Karpas-422 (cell line): ENCODE results near the gene CNR1. TPM values are rescaled to one million over a fixed set of nuclear protein-coding genes. Genes with fewer than 3 reads are reported as not detected.

ENCODE experiments used
- DNase-seq: peaks from one replicate; pipeline ENCODE4 v3.0.0-alpha.2; 2015
- H2AFZ ChIP-seq: fragments of 200-600 bp; sonication (generic); 2 replicates; pipeline ENCODE4 v1.6.1; 2014; ENCODE audit warnings: antibody characterized with exemption, low read length, mixed read lengths
- H3K27ac ChIP-seq: fragments of 200-600 bp; sonication (generic); 2 replicates; pipeline ENCODE4 v1.5.1; 2014; ENCODE audit warnings: mild to moderate bottlenecking, low read length, moderate library complexity
- H3K27me3 ChIP-seq: fragments of 200-600 bp; sonication (generic); 2 replicates; pipeline ENCODE4 v1.6.1; 2014; ENCODE audit warnings: low read length, mixed read lengths
- H3K36me3 ChIP-seq: fragments of 200-600 bp; sonication (generic); 2 replicates; pipeline ENCODE4 v1.6.1; 2014; ENCODE audit warnings: low read length, mixed read lengths; ENCODE audit not compliant: insufficient read depth
- H3K4me1 ChIP-seq: fragments of 200-600 bp; sonication (generic); 2 replicates; pipeline ENCODE4 v1.6.1; 2014; ENCODE audit warnings: mild to moderate bottlenecking, low read length, mixed read lengths
- H3K4me2 ChIP-seq: fragments of 200-600 bp; sonication (generic); 2 replicates; pipeline ENCODE4 v1.6.1; 2014; ENCODE audit warnings: low read length, low read depth, mild to moderate bottlenecking; ENCODE audit not compliant: poor library complexity, severe bottlenecking
- H3K4me3 ChIP-seq: fragments of 200-600 bp; sonication (generic); 2 replicates; pipeline ENCODE4 v1.5.1; 2014; ENCODE audit warnings: mild to moderate bottlenecking, antibody characterized with exemption, low read length, mixed read lengths
- H3K79me2 ChIP-seq: fragments of 200-600 bp; sonication (generic); 2 replicates; pipeline ENCODE4 v1.6.1; 2014; ENCODE audit warnings: mild to moderate bottlenecking, low read length, mixed read lengths
- H3K9ac ChIP-seq: fragments of 200-600 bp; sonication (generic); 2 replicates; pipeline ENCODE4 v1.6.0; 2014; ENCODE audit warnings: low read length
- H3K9me2 ChIP-seq: fragments of 200-600 bp; sonication (generic), shearing (Covaris generic); replicated peaks from 2 replicates; pipeline ENCODE4 v1.6.0; 2014; ENCODE audit warnings: mild to moderate bottlenecking, low read length, moderate library complexity; ENCODE audit not compliant: insufficient read depth
- H3K9me3 ChIP-seq: fragments of 300-700, 200-600 bp; sonication (generic); 2 replicates; pipeline ENCODE4 v1.6.1; 2014; ENCODE audit warnings: low read length, mixed read lengths
- H4K20me1 ChIP-seq: fragments of 200-600 bp; sonication (generic); 2 replicates; pipeline ENCODE4 v1.6.1; 2014; ENCODE audit warnings: mild to moderate bottlenecking, antibody characterized with exemption, low read length, low read depth; ENCODE audit not compliant: insufficient read depth
- total RNA-seq: library from RNA; depleted of rRNA; stranded (reverse); fragments of >200 nt; shearing (Covaris generic); gene quantifications from 2 replicates; pipeline ENCODE4 v1.2.3, GENCODE V29; 2014; ENCODE audit warnings: low replicate concordance

CNR1 gene
- total RNA-seq, 1 experiment from 2014 or later, result 1.3 TPM

- H3K79me2 ChIP-seq, result no peaks in the 10 kb centered on the region
- no peaks in the 10 kb centered on the region for H3K36me3 ChIP-seq
- no peaks in the 10 kb centered on the region for H4K20me1 ChIP-seq
- no peak overlapping the region for H3K27ac ChIP-seq
- no peaks in the 10 kb centered on the region for H3K9me2 ChIP-seq
- H2AFZ ChIP-seq, result no peak overlapping the region
- no peak overlapping the region for H3K4me3 ChIP-seq
- no peaks in the 10 kb centered on the region for H3K9me3 ChIP-seq
- peaks cover 31% of the 10 kb centered on the region for H3K4me1 ChIP-seq
- no peak overlapping the region for H3K4me2 ChIP-seq
- DNase-seq, result no peak
- no peak overlapping the region for H3K9ac ChIP-seq
- H3K27me3 ChIP-seq, result no peaks in the 10 kb centered on the region
These were observed 2.5 kb downstream of the CNR1 start for GRCh38 chr6:88163616-88164015.

- Histone ChIP-seq H3K9me2 (no peaks in the 10 kb centered on the region), H3K4me3 (no peak overlapping the region), H3K36me3 (no peaks in the 10 kb centered on the region), H3K4me2 (no peak overlapping the region), H4K20me1 (no peaks in the 10 kb centered on the region), H3K4me1 (peaks cover 18% of the 10 kb centered on the region), H3K27ac (no peak overlapping the region), H3K79me2 (no peaks in the 10 kb centered on the region), H3K27me3 (no peaks in the 10 kb centered on the region), H3K9me3 (no peaks in the 10 kb centered on the region), H2AFZ (no peak overlapping the region), H3K9ac (no peak overlapping the region)
- DNase-seq, result no peak
These were observed 4.2 kb downstream of the CNR1 start for GRCh38 chr6:88161940-88162339.

DNA sequence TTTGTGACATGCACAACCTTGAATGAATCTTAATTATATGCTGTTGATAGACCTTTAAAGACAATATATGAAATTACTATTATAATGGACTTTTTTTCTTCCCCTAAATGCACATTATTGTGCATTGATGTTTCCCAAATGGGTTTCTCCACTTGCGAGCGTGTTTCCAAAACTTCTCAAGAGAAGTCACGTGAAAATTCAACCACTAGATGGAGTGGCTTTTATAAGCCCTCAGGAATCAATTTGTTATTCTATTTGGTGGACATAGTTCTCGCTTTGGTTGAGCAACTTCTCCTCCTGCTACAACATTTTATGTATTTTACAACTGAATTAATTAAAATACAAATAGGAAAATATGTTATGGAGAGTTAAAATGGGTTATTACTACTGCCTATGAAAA lies 9.0 kb downstream of the CNR1 start:
- Histone ChIP-seq H3K27me3 (no peaks in the 10 kb centered on the region), H3K27ac (no peak overlapping the region), H3K9me3 (no peaks in the 10 kb centered on the region), H3K79me2 (no peaks in the 10 kb centered on the region), H3K4me1 (no peaks in the 10 kb centered on the region), H3K36me3 (no peaks in the 10 kb centered on the region), H3K4me3 (no peak overlapping the region), H4K20me1 (no peaks in the 10 kb centered on the region), H3K4me2 (no peak overlapping the region), H3K9me2 (no peaks in the 10 kb centered on the region), H3K9ac (no peak overlapping the region), H2AFZ (no peak overlapping the region)
- no peak for DNase-seq

DNA sequence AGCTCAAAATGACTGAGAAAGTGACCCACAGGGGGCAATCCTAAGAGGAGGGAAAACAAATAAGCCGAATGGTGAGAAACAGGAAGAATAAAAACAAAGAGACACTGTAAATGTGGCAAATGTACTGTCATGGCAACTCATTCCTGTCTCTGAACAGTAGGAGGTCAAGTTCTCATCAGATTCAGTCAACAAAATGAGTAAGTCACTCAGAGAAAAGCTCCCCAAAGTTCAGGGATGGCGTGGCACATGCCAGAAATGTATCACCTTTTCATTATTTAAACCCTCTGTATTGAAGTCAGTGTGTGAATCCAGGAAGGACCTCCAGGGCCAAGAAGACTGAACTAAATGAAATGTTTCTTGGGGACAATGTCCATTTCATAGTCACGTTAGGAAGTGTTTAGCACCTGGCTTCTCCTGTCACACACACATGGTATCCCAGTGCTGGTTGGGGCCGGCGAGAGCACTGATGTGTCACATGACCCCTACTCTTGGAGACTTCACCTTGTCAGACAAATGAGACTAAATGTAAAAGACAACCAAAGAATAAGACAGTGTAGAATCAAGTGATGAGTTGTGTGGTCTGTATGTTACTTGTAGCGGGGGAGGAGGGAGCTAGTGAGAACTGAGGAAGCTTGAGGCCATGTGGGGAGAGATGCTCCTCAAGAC lies 20.7 kb downstream of the CNR1 start:
- H4K20me1 ChIP-seq, result no peaks in the 10 kb centered on the region
- no peaks in the 10 kb centered on the region for H3K9me2 ChIP-seq
- no peaks in the 10 kb centered on the region for H3K36me3 ChIP-seq
- no peak overlapping the region for H3K27ac ChIP-seq
- DNase-seq, result no peak
- H3K4me3 ChIP-seq, result no peak overlapping the region
- no peak overlapping the region for H3K9ac ChIP-seq
- H3K27me3 ChIP-seq, result no peaks in the 10 kb centered on the region
- peaks cover 21% of the 10 kb centered on the region for H3K4me1 ChIP-seq
- H3K9me3 ChIP-seq, result no peaks in the 10 kb centered on the region
- no peak overlapping the region for H3K4me2 ChIP-seq
- H2AFZ ChIP-seq, result no peak overlapping the region
- no peaks in the 10 kb centered on the region for H3K79me2 ChIP-seq

DNA sequence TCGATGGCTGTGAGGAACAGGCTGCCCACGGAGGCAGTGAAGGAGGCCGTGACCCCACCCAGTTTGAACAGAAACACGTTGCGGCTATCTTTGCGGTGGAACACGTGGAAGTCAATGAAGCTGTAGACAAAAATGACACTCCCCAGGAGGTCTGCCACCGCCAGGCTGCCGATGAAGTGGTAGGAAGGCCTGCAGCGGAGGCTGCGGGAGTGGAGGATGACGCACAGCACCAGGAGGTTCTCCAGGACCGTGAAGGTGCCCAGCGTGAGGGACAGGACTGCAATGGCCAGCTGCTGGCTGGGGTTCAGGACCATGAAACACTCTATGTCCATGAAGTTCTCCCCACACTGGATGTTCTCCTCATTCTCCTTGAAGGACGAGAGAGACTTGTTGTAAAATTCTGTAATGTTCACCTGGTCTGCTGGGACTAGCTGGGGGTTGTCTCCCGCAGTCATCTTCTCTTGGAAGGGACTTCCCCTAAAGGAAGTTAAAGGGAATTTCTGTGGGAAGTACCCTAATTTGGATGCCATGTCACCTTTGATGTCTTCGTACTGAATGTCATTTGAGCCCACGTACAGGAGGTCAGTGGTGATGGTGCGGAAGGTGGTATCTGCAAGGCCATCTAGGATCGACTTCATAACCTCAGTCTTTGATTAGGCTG lies 21.4 kb downstream of the CNR1 start:
- H3K4me3 ChIP-seq, result no peak overlapping the region
- no peak overlapping the region for H3K27ac ChIP-seq
- no peak overlapping the region for H3K4me2 ChIP-seq
- no peaks in the 10 kb centered on the region for H3K9me3 ChIP-seq
- H3K79me2 ChIP-seq, result no peaks in the 10 kb centered on the region
- DNase-seq, result no peak
- no peaks in the 10 kb centered on the region for H3K9me2 ChIP-seq
- H3K27me3 ChIP-seq, result no peaks in the 10 kb centered on the region
- no peak overlapping the region for H3K9ac ChIP-seq
- H2AFZ ChIP-seq, result no peak overlapping the region
- H3K4me1 ChIP-seq, result peaks cover 21% of the 10 kb centered on the region
- no peaks in the 10 kb centered on the region for H3K36me3 ChIP-seq
- H4K20me1 ChIP-seq, result no peaks in the 10 kb centered on the region

DNA sequence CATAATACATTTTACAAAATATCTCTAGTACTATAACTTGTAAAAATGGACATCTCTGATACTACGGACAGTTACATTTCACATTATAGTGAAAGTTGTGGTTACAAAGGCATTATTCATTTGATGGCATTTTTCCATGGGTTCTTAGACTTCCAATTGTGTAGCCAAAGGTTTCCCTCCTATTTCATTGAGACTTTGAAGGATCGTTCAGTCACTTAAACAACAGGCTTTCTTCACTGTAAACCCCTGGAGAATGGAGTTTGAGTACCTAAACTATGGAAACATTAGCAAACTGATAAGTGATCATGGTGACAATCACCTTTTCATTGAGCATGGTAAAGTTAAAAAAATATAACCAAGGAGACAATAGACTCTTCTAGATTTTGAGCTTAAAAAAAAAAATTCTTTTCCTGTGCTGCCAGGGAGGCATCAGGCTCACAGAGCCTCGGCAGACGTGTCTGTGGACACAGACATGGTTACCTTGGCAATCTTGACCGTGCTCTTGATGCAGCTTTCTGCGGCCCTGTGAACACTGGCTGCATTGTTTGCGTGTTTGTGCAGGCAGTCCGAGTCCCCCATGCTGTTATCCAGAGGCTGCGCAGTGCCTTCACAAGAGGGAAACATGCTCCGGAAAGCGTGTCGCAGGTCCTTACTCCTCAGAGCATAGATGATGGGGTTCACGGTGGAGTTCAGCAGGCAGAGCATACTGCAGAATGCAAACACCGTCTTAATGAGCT lies 22.6 kb downstream of the CNR1 start:
- Histone ChIP-seq H3K4me1 (peaks cover 21% of the 10 kb centered on the region), H2AFZ (no peak overlapping the region), H3K9ac (no peak overlapping the region), H3K36me3 (no peaks in the 10 kb centered on the region), H3K27ac (no peak overlapping the region), H3K9me3 (no peaks in the 10 kb centered on the region), H3K4me2 (no peak overlapping the region), H3K4me3 (no peak overlapping the region), H3K9me2 (no peaks in the 10 kb centered on the region), H3K27me3 (no peaks in the 10 kb centered on the region), H4K20me1 (no peaks in the 10 kb centered on the region), H3K79me2 (no peaks in the 10 kb centered on the region)
- no peak for DNase-seq

- Histone ChIP-seq H3K27ac (peak overlapping the region; percentile 60; the same call in 1 of the 2 replicates), H4K20me1 (no peaks in the 10 kb centered on the region)
- no peak for DNase-seq
These were observed 23.9 kb downstream of the CNR1 start for GRCh38 chr6:88142297-88142668.

GRCh38 chr6:88141561-88142296 lies 24.4 kb downstream of the CNR1 start:
- Histone ChIP-seq H3K4me2 (peak overlapping the region; percentile 44), H3K9ac (no peak overlapping the region), H3K36me3 (no peaks in the 10 kb centered on the region), H3K27ac (peak overlapping the region; percentile 60; the same call in 1 of the 2 replicates), H3K9me3 (no peaks in the 10 kb centered on the region), H4K20me1 (no peaks in the 10 kb centered on the region), H3K79me2 (no peaks in the 10 kb centered on the region), H2AFZ (no peak overlapping the region), H3K27me3 (no peaks in the 10 kb centered on the region), H3K4me3 (peak overlapping the region; percentile 6; the same call in 1 of the 2 replicates), H3K4me1 (peaks cover 21% of the 10 kb centered on the region), H3K9me2 (no peaks in the 10 kb centered on the region)
- DNase-seq, result peak; percentile 84

More at GRCh38 chr6:88142297-88142668, 23.9 kb downstream of the CNR1 start:
- peak overlapping the region; percentile 44 for H3K4me2 ChIP-seq
- H3K79me2 ChIP-seq, result no peaks in the 10 kb centered on the region
- H3K4me1 ChIP-seq, result peaks cover 21% of the 10 kb centered on the region
- H3K4me3 ChIP-seq, result peak overlapping the region; percentile 6; the same call in 1 of the 2 replicates
- H2AFZ ChIP-seq, result no peak overlapping the region
- no peak overlapping the region for H3K9ac ChIP-seq
- H3K27me3 ChIP-seq, result no peaks in the 10 kb centered on the region
- no peaks in the 10 kb centered on the region for H3K9me2 ChIP-seq
- H3K36me3 ChIP-seq, result no peaks in the 10 kb centered on the region
- H3K9me3 ChIP-seq, result no peaks in the 10 kb centered on the region
